H1 (cell line): ENCODE results near the gene UEVLD. TPM values are rescaled to one million over a fixed set of nuclear protein-coding genes. Genes with fewer than 3 reads are reported as not detected.

ENCODE experiments used
- CTCF ChIA-PET: fragments of 300-600 bp; sonication (Branson Sonifier 250); formaldehyde crosslinking; loops from one replicate; lab custom pipeline; 2021; ENCODE audit not compliant: partially characterized antibody; lab: Charles Lee
- POLR2A ChIA-PET: fragments of 300-600 bp; sonication (Branson Sonifier 250); formaldehyde crosslinking; loops from one replicate; lab custom pipeline; 2021; ENCODE audit warnings: inconsistent platforms; ENCODE audit not compliant: partially characterized antibody; lab: Charles Lee
- DNase-seq, 2 experiments: peaks; one replicate each; pipeline versions ENCODE4 v3.0.0 to v3.0.0-alpha.2; 2010 to 2022; ENCODE audit warnings: low spot score in 2 of 2, low read depth in 1 of 2, mixed read lengths in 1 of 2
- FAIRE-seq: peaks from 2 replicates; lab custom pipeline; 2011; peaks lifted over from hg19 to GRCh38; lab: Jason Lieb, UNC
- H2AFZ ChIP-seq: 2 replicates; pipeline ENCODE4 v1.8.1; 2012; ENCODE audit warnings: low read length, inconsistent platforms
- H2AK5ac ChIP-seq: 2 replicates; pipeline ENCODE4 v1.6.1; 2013; ENCODE audit warnings: low read depth, low read length
- H2BK120ac ChIP-seq: replicated peaks from 2 replicates; pipeline ENCODE3; 2013; ENCODE audit warnings: low read depth, low read length, inconsistent platforms
- H2BK12ac ChIP-seq: 2 replicates; pipeline ENCODE4 v1.6.1; 2013; ENCODE audit warnings: low read depth, low read length
- H2BK15ac ChIP-seq: 2 replicates; pipeline ENCODE4 v1.6.1; 2013; ENCODE audit warnings: low read length
- H2BK20ac ChIP-seq: 2 replicates; pipeline ENCODE4 v1.6.1; 2013; ENCODE audit warnings: low read length
- H2BK5ac ChIP-seq: 2 replicates; pipeline ENCODE4 v1.6.1; 2013; ENCODE audit warnings: low read depth, low read length
- H3K14ac ChIP-seq: 2 replicates; pipeline ENCODE4 v1.6.1; 2013; ENCODE audit warnings: inconsistent platforms; ENCODE audit not compliant: insufficient read length
- H3K18ac ChIP-seq: 2 replicates; pipeline ENCODE4 v1.6.1; 2013; ENCODE audit warnings: low read length; ENCODE audit errors: extremely low read depth
- H3K23ac ChIP-seq: 2 replicates; pipeline ENCODE4 v1.6.1; 2013; ENCODE audit warnings: inconsistent platforms; ENCODE audit not compliant: insufficient read length
- H3K23me2 ChIP-seq: 2 replicates; pipeline ENCODE4 v1.6.1; 2013; ENCODE audit warnings: low read depth, low read length
- H3K27ac ChIP-seq: 2 replicates; pipeline ENCODE4 v1.6.1; 2011; ENCODE audit warnings: low read depth, low read length, inconsistent platforms
- H3K27me3 ChIP-seq, 4 experiments: replicated peaks in 1 of 4; 1 replicate in 1 of 4; 2 replicates in 3 of 4; pipeline versions ENCODE4 v1.6.1 to v1.8.1; 2011 to 2013; ENCODE audit warnings: low read length in 3 of 4, mild to moderate bottlenecking in 3 of 4, inconsistent platforms in 2 of 4, mixed read lengths in 2 of 4, moderate library complexity in 1 of 4; ENCODE audit not compliant: control insufficient read depth in 3 of 4, insufficient read depth in 3 of 4; ENCODE audit errors: extremely low read depth in 1 of 4
- H3K36me3 ChIP-seq, 4 experiments: 2 replicates each; pipeline versions ENCODE4 v1.6.1 to v1.8.1; 2011 to 2013; ENCODE audit warnings: mild to moderate bottlenecking in 4 of 4, low read length in 3 of 4, moderate library complexity in 2 of 4, control low read depth in 1 of 4, inconsistent platforms in 1 of 4; ENCODE audit not compliant: insufficient read depth in 4 of 4, control insufficient read depth in 2 of 4
- H3K4ac ChIP-seq: replicated peaks from 2 replicates; pipeline ENCODE3; 2013; ENCODE audit warnings: low read length, low read depth, mixed read lengths, inconsistent platforms; ENCODE audit not compliant: insufficient read length
- H3K4me1 ChIP-seq, 4 experiments: replicated peaks in 1 of 4; 1 replicate in 1 of 4; 2 replicates in 3 of 4; pipeline versions ENCODE4 v1.6.1 to v1.8.1; 2011 to 2013; ENCODE audit warnings: low read length in 3 of 4, inconsistent platforms in 2 of 4, mixed read lengths in 1 of 4; ENCODE audit not compliant: insufficient read depth in 4 of 4, control insufficient read depth in 3 of 4
- H3K4me2 ChIP-seq, 2 experiments: 2 replicates each; pipeline versions ENCODE4 v1.6.1 to v1.8.1; 2011 to 2013; ENCODE audit warnings: low read depth in 2 of 2, low read length in 2 of 2, control low read depth in 1 of 2, inconsistent platforms in 1 of 2, mild to moderate bottlenecking in 1 of 2; ENCODE audit not compliant: insufficient read depth in 1 of 2
- H3K4me3 ChIP-seq, 4 experiments: fragments of 200-600, 300-600 bp in 1 of 4; sonication (generic), shearing (Covaris generic), sonication (Bioruptor Twin) in 1 of 4; 2 replicates each; pipeline versions ENCODE4 v1.5.1 to v1.8.1; 2011 to 2016; ENCODE audit warnings: low read length in 4 of 4, low read depth in 3 of 4, control low read depth in 2 of 4, inconsistent platforms in 2 of 4, mild to moderate bottlenecking in 2 of 4, mixed read lengths in 1 of 4, moderate library complexity in 1 of 4; ENCODE audit not compliant: insufficient read depth in 2 of 4; ENCODE audit errors: extremely low read depth in 1 of 4
- H3K56ac ChIP-seq: replicated peaks from 2 replicates; pipeline ENCODE3; 2013; ENCODE audit warnings: low read depth, mild to moderate bottlenecking, mixed read lengths, low read length, inconsistent platforms; ENCODE audit not compliant: insufficient read length
- H3K79me1 ChIP-seq: 2 replicates; pipeline ENCODE4 v1.6.1; 2013; ENCODE audit warnings: low read depth, low read length, control low read depth
- H3K79me2 ChIP-seq, 2 experiments: 2 replicates each; pipeline versions ENCODE4 v1.6.1 to v1.8.1; 2012 to 2013; ENCODE audit warnings: low read length in 2 of 2, mild to moderate bottlenecking in 2 of 2, inconsistent platforms in 1 of 2; ENCODE audit not compliant: insufficient read depth in 2 of 2, control insufficient read depth in 1 of 2
- H3K9ac ChIP-seq, 4 experiments: replicated peaks in 1 of 4; 1 replicate in 1 of 4; 2 replicates in 3 of 4; pipeline versions ENCODE4 v1.6.1 to v1.8.1; 2011 to 2013; ENCODE audit warnings: low read depth in 3 of 4, low read length in 3 of 4, control low read depth in 2 of 4, mild to moderate bottlenecking in 2 of 4, moderate library complexity in 2 of 4, inconsistent platforms in 1 of 4; ENCODE audit errors: extremely low read depth in 1 of 4
- H3K9me3 ChIP-seq, 2 experiments: 2 replicates each; pipeline versions ENCODE4 v1.6.1 to v1.8.1; 2012 to 2013; ENCODE audit warnings: mild to moderate bottlenecking in 2 of 2, moderate library complexity in 2 of 2, control low read depth in 1 of 2, inconsistent platforms in 1 of 2, low read depth in 1 of 2, low read length in 1 of 2, mixed read lengths in 1 of 2; ENCODE audit not compliant: insufficient read depth in 2 of 2
- H4K20me1 ChIP-seq, 2 experiments: replicated peaks in 1 of 2; 2 replicates each; pipeline versions ENCODE3 to v1.8.1; 2011 to 2013; ENCODE audit warnings: inconsistent platforms in 2 of 2, low read length in 2 of 2, mild to moderate bottlenecking in 1 of 2; ENCODE audit not compliant: insufficient read depth in 2 of 2, control insufficient read depth in 1 of 2
- H4K5ac ChIP-seq: 2 replicates; pipeline ENCODE4 v1.6.1; 2013; ENCODE audit warnings: low read length, low read depth, mixed read lengths, inconsistent platforms; ENCODE audit not compliant: insufficient read length
- H4K8ac ChIP-seq: 2 replicates; pipeline ENCODE4 v1.8.0; 2013; ENCODE audit warnings: mild to moderate bottlenecking, moderate library complexity, low read length, inconsistent platforms; ENCODE audit not compliant: insufficient read depth; ENCODE audit errors: extremely low read depth
- H4K91ac ChIP-seq: replicated peaks from 2 replicates; pipeline ENCODE3; 2013; ENCODE audit warnings: low read length, mixed read lengths, inconsistent platforms; ENCODE audit not compliant: insufficient read length
- KDM1A ChIP-seq: fragments of 200-600, 300-600 bp; sonication (generic); IDR thresholded peaks from 2 replicates; pipeline ENCODE4 v1.7.1; 2016; ENCODE audit warnings: mild to moderate bottlenecking, low read length, borderline replicate concordance
- NRF1 ChIP-seq: IDR thresholded peaks from 2 replicates; pipeline ENCODE4 v1.6.1; 2011; ENCODE audit warnings: mild to moderate bottlenecking, low read depth, low read length, improper control_type of control experiment
- RAD21 ChIP-seq, 2 experiments: IDR thresholded peaks in 1 of 2; conservative IDR thresholded peaks in 1 of 2; 2 replicates each; pipeline ENCODE4 v1.6.1; 2011; ENCODE audit warnings: low read depth in 2 of 2, low read length in 2 of 2, improper control_type of control experiment in 1 of 2, inconsistent platforms in 1 of 2, mild to moderate bottlenecking in 1 of 2, moderate library complexity in 1 of 2
- SP2 ChIP-seq: IDR thresholded peaks from 2 replicates; pipeline ENCODE4 v1.6.1; 2012; ENCODE audit warnings: mild to moderate bottlenecking, low read length, inconsistent platforms
- WGBS, 2 experiments: shearing (Covaris generic) in 1 of 2; methylation state at CpG; one replicate each; pipeline versions ENCODE4 v1.1.6 to v1.1.7; 2013 to 2015; ENCODE audit warnings: low lambda C conversion rate in 2 of 2, mixed read lengths in 2 of 2, inconsistent platforms in 1 of 2, low coverage in 1 of 2, missing lambda C conversion rate in 1 of 2; ENCODE audit not compliant: insufficient replicate concordance in 2 of 2, insufficient coverage in 1 of 2, insufficient read length in 1 of 2; ENCODE audit errors: extremely low coverage in 1 of 2, missing lambda C conversion rate in 1 of 2; 5-methylcytosine and 5-hydroxymethylcytosine counted together
- polyA plus RNA-seq, 7 experiments: library from polyadenylated mRNA; depleted of rRNA in 3 of 7; stranded (reverse) in 5 of 7; unstranded in 2 of 7; fragments of >200 nt in 5 of 7; fragments of 200-250 nt in 2 of 7; gene quantifications; 1 replicate in 5 of 7; 2 replicates in 1 of 7; 4 replicates in 1 of 7; pipeline versions ENCODE4 v1.2.1 to v1.2.3, GENCODE V29; 2011 to 2013; ENCODE audit warnings: missing spikeins in 2 of 7, mixed read lengths in 2 of 7
- total RNA-seq: library from RNA; stranded (reverse); fragmentation: NEBNext Ultra II Directional; extraction: Animal tissue kit (Norgen Biotek cat#: 25700); gene quantifications from 2 replicates; pipeline ENCODE4 v1.2.1, GENCODE V29; 2021
- TF ChIP-seq, protein P1 (sequence below), 3 experiments: IDR thresholded peaks; 1 replicate in 2 of 3; 2 replicates in 1 of 3; pipeline versions ENCODE4 v1.5.1 to v1.6.1; 2011; ENCODE audit warnings: low read length in 3 of 3, mild to moderate bottlenecking in 3 of 3, inconsistent platforms in 2 of 3, low read depth in 1 of 3, moderate library complexity in 1 of 3; ENCODE audit not compliant: insufficient read depth in 1 of 3; ENCODE audit errors: control extremely low read depth in 1 of 3

The UEVLD gene
- total and polyA plus RNA-seq, 2 of the 8 experiments (the other 6 are each of a cell fraction or from before 2014, with no cell fraction given): 4.1 to 7.3 TPM

DNA sequence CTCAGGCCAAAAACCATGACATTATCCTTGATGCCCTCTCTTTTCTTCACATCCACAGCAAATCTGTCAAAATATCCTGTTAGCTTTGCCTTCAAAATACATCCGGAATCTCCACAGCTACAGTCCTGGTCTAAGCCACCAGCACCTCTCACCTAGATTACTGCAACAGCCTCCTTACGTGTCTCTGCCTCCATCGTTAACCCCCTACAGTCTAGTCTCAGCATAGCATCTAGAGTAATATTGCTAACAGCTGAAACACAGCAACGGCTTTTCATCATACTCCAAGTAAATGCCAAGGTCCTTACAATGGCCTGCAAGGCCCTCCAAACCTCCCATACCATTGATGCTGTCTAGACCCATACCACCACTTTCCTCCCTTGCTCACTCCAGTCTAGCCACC, 66.1 kb downstream of the UEVLD start:
- POLR2A ChIA-PET: interaction anchor here (1.0 to 1.7 kb wide), 2 partner anchors 9 to 66 kb away, joined by 4 to 7 read pairs; partner anchors contain the start of gene UEVLD
- no peaks in the 10 kb centered on the region for H3K27me3 ChIP-seq
- 74% methylated on average over 4 of the region's 4 CpGs; no CpG with 5 or more reads in 1 of the 2 experiments for WGBS, 2 experiments
- H3K56ac ChIP-seq: no peak overlapping the region
- no peak overlapping the region for H3K4me3 ChIP-seq
- peaks cover 3% of the 10 kb centered on the region; the same call in 1 of the 2 replicates for H3K79me1 ChIP-seq
- no peak overlapping the region for H3K23ac ChIP-seq
- no peak overlapping the region for H2BK20ac ChIP-seq
- H2BK5ac ChIP-seq: no peak overlapping the region
- H3K4me1 ChIP-seq: no peaks in the 10 kb centered on the region
- no peak overlapping the region for H4K5ac ChIP-seq
- peaks cover 2 to 4% of the 10 kb centered on the region in 2 experiments for H4K20me1 ChIP-seq
- H2BK120ac ChIP-seq: no peak overlapping the region
- peaks cover 0 to 63% of the 10 kb centered on the region in 2 experiments; a peak in 2 of 4 replicates for H3K79me2 ChIP-seq
- CTCF ChIA-PET: interaction anchor here (1.0 to 2.5 kb wide), 4 partner anchors 14 to 168 kb away, joined by 3 to 10 read pairs (median 4); no protein-coding TSS in a partner anchor
- H3K23me2 ChIP-seq: no peaks in the 10 kb centered on the region; the same call in 1 of the 2 replicates
- H3K36me3 ChIP-seq: peaks cover 0 to 6% (median 0%) of the 10 kb centered on the region in 4 experiments; a peak in 2 of 8 replicates
- H2AFZ ChIP-seq: no peak overlapping the region
- H3K9ac ChIP-seq: no peak overlapping the region; a peak in 1 of 7 replicates
- no peak overlapping the region for H2BK12ac ChIP-seq
- no peak for TF ChIP-seq SP2
- peak in 1 of 2 experiments; percentile 9; a peak in 1 of 4 replicates for TF ChIP-seq RAD21 (IDR thresholded peaks at IDR 0.05 in 1 of 2, conservative IDR thresholded peaks at IDR 0.05 in 1 of 2; ENCODE audit: low read depth in 2 of 2, low read length in 2 of 2)
- TF ChIP-seq, protein P1, sequence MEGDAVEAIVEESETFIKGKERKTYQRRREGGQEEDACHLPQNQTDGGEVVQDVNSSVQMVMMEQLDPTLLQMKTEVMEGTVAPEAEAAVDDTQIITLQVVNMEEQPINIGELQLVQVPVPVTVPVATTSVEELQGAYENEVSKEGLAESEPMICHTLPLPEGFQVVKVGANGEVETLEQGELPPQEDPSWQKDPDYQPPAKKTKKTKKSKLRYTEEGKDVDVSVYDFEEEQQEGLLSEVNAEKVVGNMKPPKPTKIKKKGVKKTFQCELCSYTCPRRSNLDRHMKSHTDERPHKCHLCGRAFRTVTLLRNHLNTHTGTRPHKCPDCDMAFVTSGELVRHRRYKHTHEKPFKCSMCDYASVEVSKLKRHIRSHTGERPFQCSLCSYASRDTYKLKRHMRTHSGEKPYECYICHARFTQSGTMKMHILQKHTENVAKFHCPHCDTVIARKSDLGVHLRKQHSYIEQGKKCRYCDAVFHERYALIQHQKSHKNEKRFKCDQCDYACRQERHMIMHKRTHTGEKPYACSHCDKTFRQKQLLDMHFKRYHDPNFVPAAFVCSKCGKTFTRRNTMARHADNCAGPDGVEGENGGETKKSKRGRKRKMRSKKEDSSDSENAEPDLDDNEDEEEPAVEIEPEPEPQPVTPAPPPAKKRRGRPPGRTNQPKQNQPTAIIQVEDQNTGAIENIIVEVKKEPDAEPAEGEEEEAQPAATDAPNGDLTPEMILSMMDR (IDR thresholded peaks at IDR 0.05; ENCODE audit: control extremely low read depth in 1 of 3, insufficient read depth in 1 of 3, low read depth in 1 of 3, low read length in 3 of 3): peak in 2 of 3 experiments; percentile 14 to 34; a peak in 1 of 4 replicates
- no peak for TF ChIP-seq NRF1
- no peak for TF ChIP-seq KDM1A
- H3K4me2 ChIP-seq: no peak overlapping the region
- H3K27ac ChIP-seq: no peak overlapping the region
- no peak overlapping the region for H4K91ac ChIP-seq
- no peak for DNase-seq
- H3K4ac ChIP-seq: no peak overlapping the region
- no peak overlapping the region for H4K8ac ChIP-seq
- H2AK5ac ChIP-seq: no peak overlapping the region
- no peak overlapping the region for H2BK15ac ChIP-seq
- H3K14ac ChIP-seq: no peak overlapping the region
- no peak overlapping the region for H3K18ac ChIP-seq
- FAIRE-seq: no peak
- no peaks in the 10 kb centered on the region for H3K9me3 ChIP-seq
